OCI-LY1 (cell line): ENCODE data around the gene SNHG17.

ENCODE experiments used
- H2AFZ ChIP-seq: fragments of 200-600 bp; sonication (generic), shearing (Covaris generic); 2 replicates; pipeline ENCODE4 v1.6.0; 2014; ENCODE audit warnings: antibody characterized with exemption, mild to moderate bottlenecking, low read length
- H3F3A ChIP-seq: fragments of 200-600 bp; sonication (generic), shearing (Covaris generic); 2 replicates; pipeline ENCODE4 v1.6.0; 2014; ENCODE audit warnings: mild to moderate bottlenecking, antibody characterized with exemption, low read length, moderate library complexity; ENCODE audit not compliant: insufficient read depth
- H3K27ac ChIP-seq: fragments of 200-600 bp; sonication (generic); 2 replicates; pipeline ENCODE4 v1.5.1; 2014; ENCODE audit warnings: low read length, mixed run types, mild to moderate bottlenecking, low read depth; ENCODE audit not compliant: poor library complexity, severe bottlenecking
- H3K27me3 ChIP-seq: fragments of 200-600 bp; sonication (generic); 2 replicates; pipeline ENCODE4 v1.6.0; 2014; ENCODE audit warnings: antibody characterized with exemption, mild to moderate bottlenecking, low read length, moderate library complexity; ENCODE audit not compliant: insufficient read depth
- H3K36me3 ChIP-seq: fragments of 200-600 bp; sonication (generic); 2 replicates; pipeline ENCODE4 v1.6.1; 2014; ENCODE audit warnings: mild to moderate bottlenecking, antibody characterized with exemption, low read length, moderate library complexity, mixed read lengths; ENCODE audit not compliant: insufficient read depth
- H3K4me1 ChIP-seq: fragments of 200-600 bp; sonication (generic); 2 replicates; pipeline ENCODE4 v1.5.1; 2014; ENCODE audit warnings: mild to moderate bottlenecking, low read length, moderate library complexity; ENCODE audit not compliant: insufficient read depth, severe bottlenecking
- H3K4me2 ChIP-seq: fragments of 200-600 bp; sonication (generic), shearing (Covaris generic); 2 replicates; pipeline ENCODE4 v1.6.1; 2014; ENCODE audit warnings: low read length
- H3K4me3 ChIP-seq: fragments of 200-600 bp; sonication (generic); 2 replicates; pipeline ENCODE4 v1.5.1; 2014; ENCODE audit warnings: low read length, low read depth, mild to moderate bottlenecking, mixed read lengths; ENCODE audit not compliant: poor library complexity, severe bottlenecking
- H3K79me2 ChIP-seq: fragments of 200-600 bp; shearing (Covaris generic); 2 replicates; pipeline ENCODE4 v1.6.1; 2016; ENCODE audit warnings: mixed run types, low read length, mixed read lengths; ENCODE audit not compliant: insufficient read depth
- H3K9ac ChIP-seq: fragments of 200-600 bp; sonication (generic), shearing (Covaris generic); 2 replicates; pipeline ENCODE4 v1.6.1; 2014; ENCODE audit warnings: mild to moderate bottlenecking, low read length, mixed read lengths
- H3K9me2 ChIP-seq: fragments of 200-600 bp; sonication (generic), shearing (Covaris generic); 2 replicates; pipeline ENCODE4 v1.6.1; 2014; ENCODE audit warnings: low read depth, mild to moderate bottlenecking, low read length, mixed read lengths
- H3K9me3 ChIP-seq: fragments of 200-600 bp; shearing (Covaris generic); 2 replicates; pipeline ENCODE4 v1.6.1; 2014; ENCODE audit warnings: low read length, mixed read lengths
- H4K20me1 ChIP-seq: fragments of 200-600 bp; sonication (generic), shearing (Covaris generic); 2 replicates; pipeline ENCODE4 v1.6.0; 2016; ENCODE audit warnings: mild to moderate bottlenecking, low read length; ENCODE audit not compliant: insufficient read depth
- CTCF ChIP-seq: fragments of 200-600 bp; sonication (generic), shearing (Covaris generic); IDR thresholded peaks from 2 replicates; pipeline ENCODE4 v1.5.1; 2017; ENCODE audit warnings: mild to moderate bottlenecking, antibody characterized with exemption, low read length, moderate library complexity, mixed read lengths
- EZH2 ChIP-seq: fragments of 200-600 bp; sonication (generic), shearing (Covaris generic); IDR thresholded peaks from 2 replicates; pipeline ENCODE4 v1.8.0; 2017; ENCODE audit warnings: borderline replicate concordance, mixed run types, mild to moderate bottlenecking, antibody characterized with exemption, low read length, moderate library complexity, mixed read lengths

The SNHG17 gene

GRCh38 chr20:38373231-38373867 lies 61.8 kb downstream of the SNHG17 start:
- Histone ChIP-seq H2AFZ (no peak overlapping the region), H3K36me3 (no peaks in the 10 kb centered on the region), H3K4me1 (no peaks in the 10 kb centered on the region), H3K79me2 (no peaks in the 10 kb centered on the region), H3K4me3 (no peak overlapping the region), H3K9me3 (no peaks in the 10 kb centered on the region), H3F3A (no peaks in the 10 kb centered on the region), H3K9me2 (no peaks in the 10 kb centered on the region), H3K4me2 (no peak overlapping the region), H3K27ac (no peak overlapping the region), H3K27me3 (no peaks in the 10 kb centered on the region), H3K9ac (no peak overlapping the region), H4K20me1 (no peaks in the 10 kb centered on the region)
- no peak for TF ChIP-seq EZH2
- no peak for TF ChIP-seq CTCF

GRCh38 chr20:38372806-38373205 lies 62.3 kb downstream of the SNHG17 start:
- H3K27ac ChIP-seq = no peak overlapping the region
- no peaks in the 10 kb centered on the region for H4K20me1 ChIP-seq
- H2AFZ ChIP-seq = no peak overlapping the region
- TF ChIP-seq EZH2 = no peak
- TF ChIP-seq CTCF = no peak
- no peaks in the 10 kb centered on the region for H3K27me3 ChIP-seq
- no peaks in the 10 kb centered on the region for H3K79me2 ChIP-seq
- no peak overlapping the region for H3K4me3 ChIP-seq
- H3F3A ChIP-seq = no peaks in the 10 kb centered on the region
- no peak overlapping the region for H3K4me2 ChIP-seq
- H3K9ac ChIP-seq = no peak overlapping the region
- H3K9me2 ChIP-seq = no peaks in the 10 kb centered on the region
- H3K36me3 ChIP-seq = no peaks in the 10 kb centered on the region
- H3K4me1 ChIP-seq = no peaks in the 10 kb centered on the region
- H3K9me3 ChIP-seq = no peaks in the 10 kb centered on the region
